Activated CD4-positive, alpha-beta T cell treated with anti-CD3 and anti-CD28 coated beads, Interleukin-2, amount 50 U/mL, for 24 hours (primary cell): ENCODE results near the gene NPAS3.

Experiments used
- DNase-seq, 2 donors: peaks; one replicate each; pipeline ENCODE4 v3.0.0-alpha.2; 2020; ENCODE audit warnings: low read depth in 1 of 2, low spot score in 1 of 2

Gene NPAS3

DNA sequence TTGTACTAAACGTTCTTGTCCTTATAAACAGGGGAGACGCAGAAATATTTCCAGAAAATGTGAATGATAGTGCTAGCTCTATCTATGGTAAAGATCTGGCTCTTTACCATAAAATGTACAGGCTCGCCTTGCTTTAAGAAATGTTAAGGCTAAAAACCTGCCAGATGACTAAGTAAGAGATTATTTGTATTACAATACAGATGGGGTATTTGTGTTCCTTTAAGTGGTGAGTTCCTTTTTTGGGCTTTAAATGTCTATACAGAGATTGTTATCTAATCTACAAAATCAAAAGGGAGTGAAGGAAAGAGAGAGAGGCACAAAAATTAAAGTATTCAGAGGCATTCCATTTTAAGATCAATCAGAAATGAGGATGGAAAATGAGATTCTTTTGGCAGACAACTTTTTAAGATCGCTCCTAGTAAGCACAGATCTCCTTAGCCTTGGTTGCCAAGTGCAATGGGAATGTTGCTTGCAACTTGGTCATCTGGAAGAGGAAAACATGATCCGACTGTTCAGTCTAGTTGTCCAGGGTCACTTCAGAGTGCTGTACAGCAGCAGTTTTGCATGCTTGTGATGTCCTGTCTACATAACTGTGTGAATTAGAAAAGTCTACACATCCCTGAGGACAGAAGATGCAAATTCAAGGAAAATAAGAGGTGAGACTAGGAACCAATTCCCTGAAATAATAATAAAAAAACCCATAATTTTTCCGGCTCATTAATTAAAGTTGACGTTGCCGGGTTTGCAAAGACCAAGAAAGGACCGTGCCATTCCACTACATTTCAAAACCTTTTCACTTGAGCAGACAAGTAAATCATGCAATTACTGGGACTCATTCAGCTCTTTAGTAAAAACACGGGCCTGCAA, 631.4 kb downstream of the NPAS3 start:
- no peak for DNase-seq

DNA sequence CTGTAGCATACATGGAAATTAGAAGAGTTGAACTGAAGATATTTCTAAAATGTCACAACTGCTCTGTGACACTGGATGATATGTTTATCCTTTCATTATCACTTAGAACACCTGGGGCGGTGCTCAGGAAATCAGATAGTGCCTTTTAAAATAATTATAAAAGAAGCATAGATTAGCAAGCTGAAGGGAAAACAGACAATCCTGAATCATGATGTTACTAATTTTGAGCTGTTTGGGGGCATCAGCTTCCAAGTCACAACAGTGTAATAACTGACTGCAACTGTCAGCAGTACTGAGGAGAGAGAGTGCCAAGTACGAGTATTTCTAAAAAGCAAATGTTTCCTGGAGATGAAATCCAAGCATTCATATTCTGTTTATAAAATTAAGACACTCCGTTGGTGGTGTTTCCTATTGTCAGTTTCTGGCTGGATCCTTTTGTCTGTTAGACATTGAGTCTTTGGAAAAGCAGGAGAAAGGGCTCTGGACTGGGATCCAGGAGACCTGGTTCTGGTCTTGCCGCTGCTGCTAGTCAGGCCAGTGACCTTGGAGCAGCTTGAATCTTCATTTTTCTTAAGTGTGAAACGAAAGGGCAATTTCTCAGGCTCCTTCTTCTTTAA, 632.1 kb downstream of the NPAS3 start:
- DNase-seq: no peak

DNA sequence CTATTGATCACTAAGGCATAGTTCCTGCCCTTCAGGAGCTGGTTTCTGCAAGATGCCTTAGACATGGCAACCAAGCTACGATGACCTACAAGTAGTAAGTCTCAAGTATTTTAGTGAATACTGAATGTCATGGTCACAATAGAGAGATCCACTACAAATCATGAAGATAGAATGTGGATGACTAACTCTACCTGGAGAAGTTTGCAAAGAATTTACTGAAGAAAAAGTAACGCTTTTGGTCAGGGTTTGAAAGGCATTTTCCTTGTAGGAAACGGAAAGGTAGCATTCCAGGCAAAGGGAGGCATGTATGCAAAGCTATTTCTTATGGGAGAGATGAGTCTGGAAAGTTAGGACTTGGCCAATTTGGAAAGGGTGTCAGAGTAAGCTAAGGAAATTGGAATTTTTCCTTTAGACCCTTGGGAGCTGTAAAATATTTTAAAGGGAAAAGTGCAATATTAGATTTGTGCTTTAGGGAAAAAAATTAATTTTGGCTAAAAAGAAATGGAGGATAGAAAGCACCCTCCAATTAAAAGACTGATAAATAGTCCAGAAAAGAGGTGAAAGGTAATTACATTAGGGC, 634.7 kb downstream of the NPAS3 start:
- DNase-seq: no peak

DNA sequence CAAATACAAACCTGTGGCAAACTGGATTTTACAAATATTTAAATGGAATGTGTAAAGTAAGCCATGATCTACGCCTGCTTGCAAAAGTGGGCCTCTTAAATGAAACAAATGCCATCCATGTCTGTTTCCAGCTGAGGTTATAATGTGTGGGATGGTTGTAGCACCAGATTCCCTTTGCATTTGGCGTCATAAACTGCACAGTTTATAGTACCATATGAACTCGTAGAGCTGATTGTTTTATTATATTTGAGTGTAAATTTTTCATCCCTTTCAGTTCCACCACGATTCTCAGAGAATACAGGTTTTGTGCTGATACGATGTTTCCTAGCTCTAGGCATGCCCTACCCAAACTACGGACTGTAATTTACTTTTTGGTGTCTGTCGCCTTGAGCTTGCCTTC, 637.3 kb downstream of the NPAS3 start:
- DNase-seq: no peak

DNA sequence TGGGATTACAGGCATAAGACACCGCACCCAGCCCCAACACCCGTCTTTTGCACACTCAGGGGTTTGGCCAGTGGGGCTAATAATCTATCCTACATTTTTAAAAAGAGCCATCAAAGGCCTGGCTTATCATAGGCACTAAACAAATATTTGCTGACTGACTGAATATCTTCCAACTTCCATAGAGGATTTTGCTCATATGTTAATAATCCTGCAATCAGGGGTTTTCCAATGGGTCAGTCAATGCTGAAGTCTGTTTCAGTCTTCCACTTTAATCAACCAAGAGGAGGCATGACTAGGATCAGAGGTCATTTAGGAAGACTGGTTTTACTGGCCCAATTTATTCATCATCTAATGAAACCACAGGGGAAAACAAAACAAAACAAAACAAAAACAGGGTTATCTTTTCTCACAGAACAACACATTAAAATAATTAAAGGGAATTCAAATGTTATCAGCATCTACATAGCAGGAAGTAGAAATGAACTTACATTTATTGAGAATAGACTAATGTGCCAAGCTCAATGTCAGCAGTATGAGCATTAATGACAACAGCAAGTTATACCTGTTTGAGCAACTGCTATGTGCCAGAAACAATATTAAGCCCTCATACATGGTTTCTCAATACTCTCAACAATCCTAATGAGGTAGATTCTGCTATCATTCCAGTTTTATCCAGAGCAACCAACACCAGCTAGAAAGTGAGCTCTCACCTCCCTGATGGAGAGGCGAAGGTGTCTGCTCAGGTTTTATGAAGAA, 640.0 kb downstream of the NPAS3 start:
- no peak for DNase-seq

DNA sequence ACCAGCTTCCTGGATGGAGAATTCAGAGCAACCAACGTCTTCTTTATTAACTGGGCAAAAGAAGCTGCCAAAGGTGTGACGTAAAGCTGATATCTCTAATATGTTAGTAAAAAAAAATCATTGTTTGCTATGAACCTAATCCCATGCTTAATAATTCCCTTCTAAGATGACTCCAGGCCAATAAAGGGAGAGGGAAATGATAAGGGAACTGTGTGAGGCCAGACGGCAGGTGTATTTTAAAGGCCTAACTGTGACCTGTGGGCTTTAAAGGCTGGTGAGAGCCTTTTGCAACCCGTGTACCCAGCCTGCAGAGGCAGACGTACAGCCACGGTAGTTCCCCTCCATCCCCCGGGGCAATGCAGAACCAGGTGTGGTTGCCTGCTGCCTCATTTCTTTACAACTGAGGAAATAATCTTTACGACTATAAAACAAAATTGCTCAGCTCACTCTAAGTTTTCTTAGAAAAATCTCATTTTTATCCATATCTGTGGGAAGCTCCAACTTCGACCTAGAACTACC, 641.6 kb downstream of the NPAS3 start:
- DNase-seq: no peak

DNA sequence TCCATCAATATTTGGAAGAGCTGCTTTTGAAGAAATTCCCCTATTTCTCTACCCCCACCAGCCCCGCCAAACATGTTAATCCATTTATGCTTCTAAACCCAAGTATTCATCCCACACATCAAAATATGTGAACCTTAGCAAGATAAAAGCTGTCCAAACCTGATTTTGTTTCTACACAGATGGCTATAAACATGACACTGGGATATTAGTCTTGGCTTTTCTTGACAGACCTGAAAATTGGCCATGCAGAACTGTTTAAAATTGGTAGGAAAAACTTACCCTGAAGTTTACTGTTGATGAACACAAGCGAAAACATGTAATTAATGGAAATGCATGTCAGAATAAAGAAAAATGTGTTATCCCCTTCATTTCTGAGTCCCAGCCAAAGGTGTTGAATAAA, 642.2 kb downstream of the NPAS3 start:
- DNase-seq: no peak

DNA sequence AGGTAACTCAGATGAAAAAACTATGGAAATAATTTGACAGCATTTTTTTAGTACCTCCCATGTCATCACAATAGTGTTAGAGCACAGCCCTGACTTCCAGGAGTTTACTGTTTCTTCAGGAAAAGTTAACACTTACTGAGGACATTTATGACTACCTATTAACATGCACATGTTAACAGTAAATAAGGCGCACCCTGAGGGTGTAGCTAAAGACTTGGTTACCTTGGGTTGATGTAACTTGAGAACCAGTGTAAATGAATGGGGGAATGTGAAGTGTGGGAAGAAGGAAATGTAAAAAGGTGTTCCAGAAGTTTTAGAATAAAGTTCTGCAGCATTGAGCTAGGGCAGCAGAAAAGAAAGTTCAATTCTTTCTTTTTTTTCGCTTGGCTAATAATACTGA, 646.0 kb downstream of the NPAS3 start:
- DNase-seq: no peak

DNA sequence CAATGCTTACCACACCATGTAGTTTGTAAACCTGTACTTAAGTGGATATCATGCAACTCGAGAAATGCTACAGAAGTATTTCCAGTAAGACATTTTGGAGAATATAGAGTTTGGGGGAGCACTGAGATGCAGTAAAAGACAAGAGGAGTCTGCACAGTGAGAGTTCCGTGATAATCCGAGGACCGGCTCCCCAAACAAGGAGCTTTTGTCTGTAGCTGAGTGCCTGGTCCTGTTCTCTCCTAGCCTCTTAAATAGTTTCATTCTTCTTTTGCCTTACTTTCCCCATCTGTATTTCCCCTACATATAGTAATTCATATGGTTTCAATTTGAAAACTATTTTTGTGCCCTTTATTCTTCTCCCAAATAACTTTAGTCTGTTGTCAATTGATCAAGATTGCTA, 648.1 kb downstream of the NPAS3 start:
- no peak for DNase-seq

DNA sequence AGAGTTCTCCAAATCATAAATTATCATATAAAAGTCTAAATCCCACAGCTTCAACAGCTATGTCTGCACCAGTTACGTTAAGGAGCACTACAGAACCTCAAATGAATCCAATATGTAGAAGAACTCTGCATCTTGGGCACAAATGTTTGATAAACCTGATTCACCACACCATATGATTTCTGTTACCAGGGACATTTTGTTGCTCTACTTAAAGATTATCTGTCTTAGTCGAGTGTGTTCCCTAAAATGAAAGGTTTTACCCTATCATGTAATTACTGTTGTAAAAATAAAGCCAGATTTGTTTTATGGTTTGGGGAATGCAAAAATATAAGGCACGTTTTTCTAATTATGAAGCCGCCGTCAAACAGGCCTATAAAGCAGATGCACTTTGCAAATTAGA, 649.1 kb downstream of the NPAS3 start:
- DNase-seq: no peak

DNA sequence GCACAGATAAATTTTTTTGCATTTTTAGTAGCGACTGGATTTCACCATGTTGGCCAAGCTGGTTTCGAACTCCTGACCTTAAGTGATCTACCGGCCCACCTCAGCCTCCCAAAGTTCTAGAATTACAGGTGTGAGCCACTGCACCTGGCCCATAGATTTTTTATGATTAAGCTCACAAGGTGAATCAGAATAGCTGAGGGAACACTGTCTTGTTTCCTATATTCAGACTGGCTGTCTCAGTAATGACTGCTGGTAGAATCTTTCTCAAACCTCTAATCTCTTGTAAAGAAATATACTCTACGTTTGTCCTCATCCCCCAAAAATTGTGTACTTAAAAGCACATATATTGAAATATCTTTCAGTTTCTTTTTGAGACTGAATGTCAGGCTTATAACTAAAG, 650.1 kb downstream of the NPAS3 start:
- no peak for DNase-seq

DNA sequence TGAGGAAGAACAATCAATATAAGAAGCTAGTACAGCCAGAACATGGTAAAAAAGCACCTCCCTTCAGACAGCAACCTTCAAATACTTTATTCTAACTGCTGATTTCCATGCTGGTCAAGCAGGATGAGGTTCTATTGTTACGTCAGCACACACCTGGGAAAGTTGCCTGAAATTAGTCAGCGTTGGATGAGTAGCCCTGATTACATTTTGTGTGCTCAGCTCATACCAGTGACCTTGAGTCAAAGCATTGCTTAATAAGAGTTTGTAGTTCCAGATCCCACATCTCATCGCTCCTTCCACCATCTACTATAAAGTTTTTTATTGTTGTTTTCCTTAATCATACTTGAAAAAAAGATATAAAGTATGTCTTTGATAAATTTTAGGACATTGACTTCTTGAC, 650.7 kb downstream of the NPAS3 start:
- no peak for DNase-seq

DNA sequence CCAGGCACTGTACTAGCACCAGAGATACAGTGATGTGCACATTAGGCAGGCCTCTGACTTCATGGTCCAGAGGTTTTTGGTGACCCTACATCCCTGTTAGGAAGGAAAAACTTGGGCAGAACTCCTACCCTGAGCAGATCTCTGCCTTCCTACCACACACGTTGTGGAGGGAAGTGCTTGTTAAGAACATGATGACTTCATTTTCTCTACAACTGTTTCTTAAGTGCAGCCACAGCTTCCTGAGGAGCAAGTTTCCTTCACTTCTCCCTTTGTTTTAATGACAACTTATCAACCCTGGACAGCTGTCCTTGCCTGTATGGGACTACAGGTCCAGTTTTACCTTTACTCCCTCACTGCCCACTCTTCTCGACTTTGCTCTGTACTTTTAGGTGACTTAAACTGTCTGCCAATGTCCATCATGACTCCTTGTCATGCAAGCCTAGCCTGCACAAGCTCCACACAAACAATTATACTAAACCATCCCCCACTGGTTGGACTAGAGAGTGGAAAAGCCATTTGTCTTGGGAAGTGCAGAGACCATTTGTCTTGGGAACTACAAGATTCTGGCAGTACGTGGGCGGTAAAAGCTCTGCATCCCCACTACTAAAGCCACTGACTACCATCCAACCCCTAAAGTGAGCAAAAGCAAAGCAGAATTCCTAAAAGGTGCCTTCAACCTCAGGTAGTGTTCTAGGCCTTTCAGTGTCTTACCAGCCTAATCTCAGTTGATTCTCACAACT, 652.4 kb downstream of the NPAS3 start:
- no peak for DNase-seq

DNA sequence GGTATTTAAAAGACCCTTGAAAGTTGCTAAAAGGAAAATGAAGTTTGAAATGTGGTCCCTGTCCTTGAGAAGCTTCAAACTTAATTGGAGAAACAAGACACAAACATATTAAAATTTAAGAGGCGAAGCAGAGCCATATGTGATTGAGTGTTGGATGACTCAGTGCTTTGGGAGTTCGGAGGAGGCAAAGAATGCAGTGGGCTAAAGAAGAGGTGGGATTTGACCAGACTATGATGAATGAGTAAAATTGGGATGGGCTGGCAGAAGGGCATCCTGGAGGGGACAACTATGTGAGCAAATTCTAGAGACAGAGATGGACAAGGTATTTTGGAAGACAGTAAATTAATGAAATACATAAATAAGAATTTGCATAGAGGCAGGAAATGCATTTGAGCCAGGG, 653.6 kb downstream of the NPAS3 start:
- DNase-seq: no peak

DNA sequence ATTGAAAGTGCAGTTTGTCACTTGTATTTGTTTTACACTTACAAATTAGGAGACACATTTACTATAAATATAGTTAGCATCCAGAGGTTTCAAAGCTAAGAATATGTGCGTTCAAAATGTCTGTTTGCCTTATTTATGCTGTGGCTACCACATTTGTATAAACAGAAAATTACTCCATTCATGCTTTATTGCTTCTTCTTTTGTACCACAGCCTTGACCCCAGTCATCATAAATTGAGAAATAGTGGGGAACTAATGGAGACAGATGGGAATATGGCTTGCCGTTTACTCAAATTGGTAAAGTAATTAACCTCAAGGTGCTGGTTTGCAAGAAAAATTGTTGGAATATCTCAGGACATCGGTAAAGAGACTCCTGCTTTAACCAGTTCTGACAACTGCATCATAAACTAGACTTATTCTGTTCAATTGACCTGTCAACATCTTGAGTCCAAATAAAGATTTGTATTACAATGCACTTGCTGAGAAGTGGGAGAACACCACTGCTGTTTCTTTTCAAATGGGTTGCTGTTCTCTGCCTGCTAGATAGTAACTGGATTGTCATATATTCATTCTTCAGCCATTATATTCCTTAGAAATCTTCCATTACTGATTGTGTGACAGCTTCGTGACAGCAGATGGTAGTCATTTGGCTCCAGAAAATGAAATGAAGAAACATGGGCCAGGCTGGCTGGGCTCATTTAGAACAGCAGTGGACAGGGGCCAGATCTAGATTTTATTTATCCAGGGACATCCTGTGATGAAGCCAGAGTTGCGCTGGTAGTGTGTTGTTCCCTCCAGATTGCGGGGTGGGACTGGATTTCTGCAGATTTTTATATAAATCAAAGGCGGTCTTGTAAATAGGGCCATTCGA, 657.8 kb downstream of the NPAS3 start:
- no peak for DNase-seq

DNA sequence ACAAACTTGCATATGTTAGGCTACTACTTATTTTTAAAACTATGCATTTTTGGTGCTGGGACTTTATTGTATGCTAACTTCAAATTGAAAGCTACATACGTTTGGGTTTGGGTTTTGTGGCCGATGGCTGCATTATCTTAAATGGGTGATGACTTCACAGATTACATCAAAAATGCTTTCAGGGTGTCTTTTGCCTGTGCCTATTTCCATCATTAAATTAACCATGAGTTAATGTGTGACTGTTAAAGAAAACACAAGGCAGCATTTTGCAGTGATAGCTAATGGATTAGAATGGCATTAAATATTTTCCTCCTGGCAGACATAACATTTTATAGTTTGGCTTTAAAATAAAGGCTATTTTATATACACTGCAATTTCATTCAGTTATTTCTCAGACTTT, 659.9 kb downstream of the NPAS3 start:
- DNase-seq: no peak

DNA sequence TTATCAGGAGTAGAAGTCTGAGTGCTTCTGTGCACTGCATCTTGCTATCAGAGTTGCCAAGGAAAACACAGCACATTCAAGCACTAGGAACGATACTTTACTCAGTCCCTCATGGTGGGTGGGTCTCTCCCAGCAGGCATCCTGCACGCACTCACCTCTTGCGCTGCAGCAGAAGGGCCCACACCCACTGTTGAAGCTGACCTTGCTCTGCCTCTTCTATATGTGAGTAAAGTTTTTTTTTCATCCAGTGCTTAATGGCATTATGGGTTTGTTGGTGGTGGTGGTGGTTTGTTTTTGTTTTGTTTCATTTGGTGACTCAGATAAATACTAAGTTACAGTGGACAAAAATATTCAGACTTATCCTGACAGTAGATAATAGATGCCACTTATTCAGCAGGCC, 663.7 kb downstream of the NPAS3 start:
- no peak for DNase-seq

DNA sequence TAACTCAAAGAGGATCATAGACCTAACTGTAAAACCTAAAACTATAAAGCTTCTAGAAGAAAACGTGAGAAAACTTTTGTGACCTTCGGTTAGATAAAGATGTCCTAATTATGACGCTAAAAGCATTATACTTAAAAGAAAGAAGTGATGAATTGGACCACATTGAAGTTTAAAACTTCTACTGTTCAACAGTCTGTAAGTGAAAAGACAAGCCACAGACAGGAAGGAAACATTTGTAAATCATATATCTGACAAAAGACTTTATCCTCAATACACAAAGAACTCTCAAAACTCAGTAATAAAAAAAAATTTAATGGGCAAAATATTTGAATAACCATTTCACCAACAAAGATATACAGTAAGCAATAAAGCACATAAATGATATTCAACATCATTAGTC, 667.9 kb downstream of the NPAS3 start:
- DNase-seq: no peak

DNA sequence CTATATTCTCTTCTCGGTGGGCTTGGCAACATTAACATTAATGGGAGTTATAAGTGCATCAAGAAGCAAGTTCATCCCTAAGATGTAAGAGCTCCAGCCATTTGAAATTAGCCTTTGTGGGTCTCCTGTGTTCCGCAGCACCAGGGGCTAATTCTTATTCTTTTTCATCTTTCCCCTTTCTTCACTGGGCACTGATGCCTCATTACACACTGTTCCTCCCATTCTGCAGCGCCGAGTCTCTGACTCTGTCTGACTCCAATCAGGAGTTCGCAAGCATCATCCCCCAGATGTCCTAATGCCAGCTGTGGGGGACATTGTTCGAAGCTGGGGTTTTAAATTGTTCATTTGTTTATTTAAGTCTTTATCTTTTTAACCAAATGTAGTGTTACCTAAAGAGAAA, 670.9 kb downstream of the NPAS3 start:
- DNase-seq: no peak

DNA sequence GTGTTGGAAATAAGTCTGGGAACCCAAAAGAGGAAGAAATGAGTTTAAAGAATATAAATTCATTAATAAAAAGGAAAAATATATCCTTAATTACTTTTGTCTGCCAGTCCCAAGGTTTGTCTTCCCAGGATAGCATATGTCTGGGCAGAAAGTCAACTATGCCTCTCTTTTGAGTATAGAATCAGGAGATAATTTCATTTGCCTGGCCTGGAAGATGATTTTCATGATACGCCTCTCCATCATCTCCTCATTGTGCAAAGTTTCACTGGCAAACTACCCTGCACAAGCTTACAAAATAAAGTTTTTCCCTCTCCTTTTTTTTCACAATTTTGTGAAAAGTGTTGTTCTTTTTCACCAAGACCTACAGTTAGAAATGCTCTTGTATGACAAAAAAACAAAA, 671.4 kb downstream of the NPAS3 start:
- DNase-seq: no peak
